NK-92 (cell line): ENCODE measurements around the gene FRMD1.
"Not testable (repeated sequence)": the region's sequence is repeated elsewhere in the genome, so short reads cannot be mapped to it uniquely, and the experiment has no call there.

Experiments used
- DNase-seq: peaks from one replicate; lab custom pipeline; 2025; ENCODE audit not compliant: unreplicated experiment; lab: John Stamatoyannopoulos, UW

Gene FRMD1

DNA sequence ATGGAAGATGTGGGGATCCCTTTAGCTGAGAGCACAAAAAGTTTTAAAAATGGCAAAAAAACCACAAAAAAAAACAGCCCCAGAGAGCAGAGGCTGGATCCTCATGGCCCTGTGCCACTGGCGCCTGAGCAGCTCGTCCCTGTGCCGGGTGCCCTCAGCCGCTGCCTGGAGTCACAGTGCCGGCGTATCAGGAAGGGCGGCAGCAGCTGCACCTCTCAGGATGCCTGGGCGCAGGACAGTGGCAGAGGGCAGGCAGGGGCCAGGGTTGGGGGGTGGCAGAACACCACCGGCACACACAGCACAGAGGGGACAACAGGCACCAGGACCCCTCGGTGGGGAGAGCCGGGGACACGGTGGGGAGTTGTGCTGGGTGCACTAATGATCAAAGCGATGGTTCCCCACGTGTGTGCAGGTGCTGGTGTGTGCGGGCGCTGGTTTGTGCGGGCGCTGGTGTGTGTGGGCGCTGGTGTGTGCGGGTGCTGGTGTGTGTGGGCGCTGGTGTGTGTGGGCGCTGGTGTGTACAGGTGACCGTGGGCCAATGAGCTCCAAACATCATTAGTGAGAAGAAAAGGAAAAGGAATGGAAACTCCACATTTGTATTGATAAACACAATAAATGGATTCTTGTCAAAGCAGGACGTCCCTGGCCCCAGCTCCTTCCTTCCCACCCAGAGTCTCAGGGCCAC is 1.5 kb upstream of the FRMD1 start:
- no peak for DNase-seq

DNA sequence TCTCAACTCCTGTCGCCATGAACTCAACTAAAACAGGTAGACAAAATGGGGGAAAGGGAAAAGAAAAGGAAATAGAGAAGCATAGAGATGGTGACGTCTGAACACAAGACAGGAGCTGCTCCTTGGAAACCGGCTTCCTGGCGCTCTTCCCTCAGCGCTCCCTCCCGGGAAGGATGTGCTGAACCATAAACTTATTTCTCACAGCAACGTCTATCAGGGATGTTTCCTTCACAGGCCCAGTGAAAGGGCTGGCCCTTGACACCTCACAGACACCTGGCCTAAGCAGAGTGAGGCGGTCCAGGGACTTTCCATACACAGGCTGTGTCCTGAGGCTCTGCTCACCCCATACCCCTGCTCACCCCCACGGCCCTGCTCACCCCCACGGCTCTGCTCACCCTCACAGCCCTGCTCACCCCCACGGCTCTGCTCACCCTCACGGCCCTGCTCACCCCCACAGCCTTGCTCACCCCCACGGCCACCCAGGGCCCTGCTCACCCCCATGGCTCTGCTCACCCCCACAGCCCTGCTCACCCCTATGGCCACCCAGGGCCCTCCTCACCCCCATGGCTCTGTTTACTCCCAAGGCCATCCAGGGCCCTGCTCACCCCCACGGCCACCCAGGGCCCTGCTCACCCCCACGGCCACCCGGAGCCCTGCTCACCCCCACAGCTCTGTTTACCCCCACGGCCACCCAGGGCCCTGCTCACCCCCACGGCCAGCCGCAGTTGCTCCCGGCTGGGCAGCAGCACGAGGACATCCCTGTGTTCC is 653 bp downstream of the FRMD1 start:
- DNase-seq, result no peak

DNA sequence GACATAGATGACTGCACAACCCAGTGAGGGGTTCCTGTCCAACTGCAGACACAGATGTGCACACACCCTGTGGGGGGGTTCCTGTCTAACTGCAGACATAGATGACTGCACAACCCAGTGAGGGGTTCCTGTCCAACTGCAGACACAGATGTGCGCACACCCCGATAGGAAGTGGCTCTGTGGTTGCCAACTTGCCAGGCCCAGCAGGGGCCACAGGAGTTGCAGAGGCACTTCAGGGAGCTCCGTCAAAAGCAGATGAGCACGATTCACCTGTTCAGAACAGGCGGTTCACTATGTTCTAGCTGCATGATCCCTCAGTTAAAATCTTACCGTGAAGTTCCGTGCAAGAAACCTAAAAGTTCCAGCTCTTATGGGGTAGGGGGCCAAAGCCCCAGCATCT is 1.6 kb downstream of the FRMD1 start:
- DNase-seq, result not testable (repeated sequence)

DNA sequence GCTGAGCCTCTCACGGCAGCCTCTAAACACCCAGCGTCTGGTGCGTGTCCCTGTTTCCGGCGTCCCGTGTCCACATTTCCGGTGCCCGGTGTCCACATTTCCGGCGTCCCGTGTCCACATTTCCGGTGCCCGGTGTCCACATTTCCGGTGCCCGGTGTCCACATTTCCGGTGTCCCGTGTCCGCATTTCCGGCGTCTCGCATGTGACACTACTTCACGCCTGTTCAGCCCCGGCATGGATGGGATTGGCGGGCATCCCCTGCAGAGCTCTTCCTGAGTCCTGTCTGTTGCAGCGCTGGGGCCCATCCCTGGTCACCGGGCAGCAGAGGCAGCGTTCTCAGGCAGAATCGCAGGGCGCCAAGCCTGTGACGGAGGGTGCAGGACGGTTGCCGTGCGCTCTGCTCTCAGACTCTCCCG is 3.2 kb downstream of the FRMD1 start:
- no peak for DNase-seq

- no peak for DNase-seq
These were observed 3.8 kb downstream of the FRMD1 start for GRCh38 chr6:168075216-168075615.

GRCh38 chr6:168073937-168074730 is 4.9 kb downstream of the FRMD1 start:
- no peak for DNase-seq

- no peak for DNase-seq
These were observed 6.3 kb downstream of the FRMD1 start for GRCh38 chr6:168072730-168073129.

DNA sequence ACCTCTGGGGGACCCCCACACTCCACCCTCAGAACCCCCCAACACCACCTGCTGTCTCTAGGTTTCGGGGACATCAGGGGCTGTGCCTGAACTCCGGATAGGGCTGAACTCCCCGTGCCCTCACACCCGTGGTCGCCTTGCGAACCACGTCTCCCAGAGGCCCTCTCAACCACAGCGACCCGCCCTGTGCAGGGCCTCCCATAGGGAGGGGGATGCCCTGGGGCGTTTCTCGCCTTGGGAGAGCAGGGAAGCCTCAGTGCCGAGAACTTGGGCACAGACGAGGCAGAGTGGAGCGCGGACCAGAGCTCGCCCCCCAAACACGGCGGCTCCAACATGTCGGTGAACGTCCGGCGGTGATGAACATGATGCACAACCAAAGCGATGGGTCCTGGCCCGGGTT is 6.8 kb downstream of the FRMD1 start:
- no peak for DNase-seq

DNA sequence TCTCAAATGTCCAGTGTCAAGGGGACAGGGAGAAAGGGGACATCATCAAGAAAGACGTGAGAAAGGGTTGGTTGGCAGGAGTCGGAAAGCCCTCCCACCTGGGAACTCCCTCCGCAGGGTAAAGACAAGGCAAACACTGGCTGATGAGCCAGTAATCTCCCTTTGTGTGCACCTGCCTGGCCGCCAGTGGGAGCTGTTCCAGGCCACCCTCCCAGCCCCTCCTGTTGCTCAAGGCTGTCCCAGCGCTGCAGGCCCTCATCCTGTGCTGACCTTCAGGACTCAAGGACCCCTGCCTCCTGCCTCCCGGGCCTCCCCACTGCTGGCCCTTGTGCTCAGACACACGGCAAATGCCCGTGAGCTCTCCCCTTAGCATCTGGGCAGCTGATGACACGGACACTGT is 7.4 kb downstream of the FRMD1 start:
- no peak for DNase-seq

DNA sequence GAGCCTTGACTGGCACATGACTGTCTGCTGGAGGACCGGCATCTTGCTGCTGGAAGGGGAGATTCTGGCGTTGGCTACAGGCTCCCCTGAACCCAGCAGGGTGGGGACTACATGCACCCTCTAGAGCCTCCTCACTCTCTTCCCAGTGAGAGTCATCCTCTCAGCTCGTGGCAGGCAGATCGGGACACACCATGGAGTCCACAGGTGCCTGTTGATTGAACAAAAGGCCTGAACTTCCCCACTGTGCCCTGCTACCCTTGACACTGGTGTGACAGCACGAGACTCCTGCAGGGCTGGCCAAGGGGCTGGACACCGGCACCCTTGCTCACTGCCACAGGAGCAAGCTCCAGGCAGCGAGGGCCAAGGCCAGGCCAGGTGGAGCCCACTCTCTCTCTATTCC is 8.2 kb downstream of the FRMD1 start:
- no peak for DNase-seq

DNA sequence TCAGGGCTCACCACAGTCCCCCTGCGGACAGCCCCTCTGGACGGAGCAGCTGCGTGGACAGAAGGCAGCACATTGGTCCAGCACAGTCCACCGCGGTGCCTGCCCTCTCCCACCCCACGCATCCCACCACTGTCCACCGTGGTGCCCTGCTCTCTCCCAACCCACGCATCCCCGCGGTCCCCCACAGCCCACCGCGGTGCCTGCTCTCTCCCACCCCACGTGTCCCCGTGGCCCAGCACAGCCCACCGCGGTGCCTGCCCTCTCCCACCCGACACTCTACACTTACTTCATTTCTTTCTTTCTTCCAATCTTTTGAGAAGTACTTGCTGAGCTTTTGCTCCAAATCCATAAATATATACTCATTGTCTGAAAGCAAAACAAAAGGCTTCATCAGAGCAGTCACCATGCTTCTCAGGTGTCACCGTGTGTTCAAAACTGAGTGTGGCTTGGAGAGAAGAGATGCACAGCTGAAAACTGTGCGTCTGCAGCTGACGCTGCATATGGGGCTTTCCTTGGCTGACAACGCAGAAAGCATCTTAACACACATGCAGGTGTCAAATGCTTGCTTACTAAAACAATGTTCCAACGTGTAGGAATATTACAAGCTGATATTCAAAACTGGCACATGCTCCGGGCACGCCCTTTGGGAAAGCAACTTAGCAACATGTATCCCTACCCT is 11.8 kb downstream of the FRMD1 start:
- no peak for DNase-seq

DNA sequence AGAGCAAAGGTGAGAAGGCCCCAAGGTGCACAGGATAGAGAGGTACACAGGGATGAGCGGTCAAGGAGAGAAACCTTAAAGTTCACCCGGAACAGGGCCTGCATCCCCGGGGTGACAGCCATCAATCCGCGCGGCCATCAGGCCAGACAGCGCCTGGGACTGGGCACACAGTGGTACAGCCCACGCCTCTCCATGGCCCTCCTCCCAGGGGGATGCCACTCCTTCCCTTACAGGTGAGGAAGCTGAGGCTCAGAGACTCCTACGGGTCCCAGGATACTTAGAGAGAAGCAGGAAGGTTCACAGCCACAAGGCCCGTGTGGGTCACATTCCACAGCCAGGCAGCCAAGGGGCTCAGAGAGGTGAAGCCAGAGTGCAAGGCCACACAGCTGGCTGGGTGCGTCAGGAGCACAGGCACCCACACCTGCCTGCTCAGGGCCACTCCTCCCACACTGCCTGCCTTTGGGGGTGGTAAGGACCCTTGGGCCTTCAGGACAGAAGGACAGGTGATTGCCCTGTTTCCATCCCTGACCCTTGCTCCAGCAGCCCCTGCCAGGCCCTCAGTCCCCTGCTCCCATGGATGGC is 14.7 kb downstream of the FRMD1 start:
- no peak for DNase-seq

- no peak for DNase-seq
These were observed 15.6 kb downstream of the FRMD1 start for GRCh38 chr6:168063431-168063830.

GRCh38 chr6:168062346-168063289 is 16.4 kb downstream of the FRMD1 start:
- DNase-seq, result no peak

GRCh38 chr6:168061269-168062210 is 17.5 kb downstream of the FRMD1 start:
- no peak for DNase-seq

DNA sequence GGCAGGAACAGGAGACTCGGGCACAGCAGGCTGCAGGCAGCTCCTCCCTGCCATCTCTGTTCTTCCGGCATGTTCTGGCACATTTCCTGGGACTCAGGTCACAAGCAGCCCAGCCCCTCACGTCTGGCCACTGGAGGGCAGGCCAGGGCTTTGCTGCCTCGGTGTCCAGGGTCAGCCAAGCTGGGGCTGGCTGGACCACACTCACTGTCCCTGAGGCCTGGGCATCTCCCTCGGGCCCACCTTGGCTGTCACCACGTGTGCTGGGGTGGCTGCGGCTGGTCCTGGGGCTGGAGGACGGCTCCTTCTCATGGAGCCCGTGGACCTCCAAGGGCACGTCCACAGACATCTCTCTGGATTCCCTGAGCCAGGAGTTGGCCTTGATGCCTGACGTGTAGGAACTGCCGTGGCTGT is 18.5 kb downstream of the FRMD1 start:
- no peak for DNase-seq

DNA sequence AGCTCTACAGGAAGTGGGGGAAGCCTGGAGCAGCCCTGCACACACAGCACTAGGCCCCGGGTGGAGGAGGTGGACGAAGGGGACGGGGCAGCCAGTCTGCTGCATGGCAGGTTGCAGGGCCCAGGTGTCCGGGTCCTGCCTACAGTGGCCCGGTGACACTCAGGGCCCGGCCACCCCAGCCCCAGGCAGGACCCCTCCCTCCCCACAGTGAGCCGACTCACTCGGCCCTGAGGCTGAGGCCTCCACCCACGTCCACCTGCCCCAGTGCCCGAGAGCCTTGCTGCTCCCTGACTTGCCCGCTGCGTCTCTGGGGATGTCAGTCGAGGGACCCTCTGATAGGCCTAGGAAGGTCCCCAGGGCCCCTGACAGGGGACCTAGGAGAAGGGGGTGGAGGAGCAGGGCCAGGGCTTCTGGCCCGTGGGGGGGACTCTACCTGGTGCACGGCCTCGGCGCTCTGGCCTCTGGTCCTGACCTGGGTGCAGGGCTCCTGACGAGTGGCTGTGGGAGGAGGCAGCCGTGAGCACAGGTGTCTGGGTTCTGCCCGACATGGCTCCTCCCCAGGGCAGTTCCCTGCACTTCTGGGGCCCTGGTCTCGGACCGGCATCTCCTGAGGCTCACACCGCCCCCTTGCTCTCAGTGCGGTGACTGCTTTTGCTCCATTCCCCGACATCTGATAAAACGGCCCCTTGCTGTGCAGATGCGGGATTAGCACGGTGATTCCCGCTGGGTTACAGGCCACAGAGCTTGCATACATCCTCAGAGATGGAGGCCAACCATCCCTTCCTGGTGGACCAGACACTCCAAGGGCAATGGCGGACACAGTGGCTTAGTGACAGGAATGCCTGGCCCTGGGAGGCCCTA is 20.1 kb downstream of the FRMD1 start:
- DNase-seq, result no peak

DNA sequence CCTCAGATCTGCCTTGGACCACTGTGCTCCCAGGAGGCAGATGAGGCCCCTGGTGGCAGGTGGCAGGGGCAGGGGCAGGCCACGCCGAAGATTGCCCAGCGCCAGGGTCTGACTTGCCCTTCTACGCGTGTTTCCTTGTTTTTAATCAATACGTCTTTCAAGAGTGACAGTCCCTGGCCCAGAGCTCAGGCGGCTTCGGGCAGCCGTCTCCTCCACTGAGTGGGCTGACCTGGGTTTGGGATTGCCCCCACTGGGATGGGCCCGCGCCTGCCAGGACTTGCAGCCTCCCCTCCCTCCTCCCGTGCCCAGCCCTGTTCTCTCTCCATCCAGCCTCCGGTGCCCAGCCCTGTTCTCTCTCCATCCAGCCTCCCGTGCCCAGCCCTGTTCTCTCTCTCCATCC is 21.2 kb downstream of the FRMD1 start:
- no peak for DNase-seq
